ENCODE measurements around the gene NDUFA8. TPM values are rescaled to one million over a fixed set of nuclear protein-coding genes. Genes with fewer than 3 reads are reported as not detected.

NDUFA8 gene
- total and polyA plus RNA-seq, 9 of the 15 experiments (the other 6 are each of a cell fraction or from before 2014, with no cell fraction given), result 105 to 212 (median 133) TPM

DNA sequence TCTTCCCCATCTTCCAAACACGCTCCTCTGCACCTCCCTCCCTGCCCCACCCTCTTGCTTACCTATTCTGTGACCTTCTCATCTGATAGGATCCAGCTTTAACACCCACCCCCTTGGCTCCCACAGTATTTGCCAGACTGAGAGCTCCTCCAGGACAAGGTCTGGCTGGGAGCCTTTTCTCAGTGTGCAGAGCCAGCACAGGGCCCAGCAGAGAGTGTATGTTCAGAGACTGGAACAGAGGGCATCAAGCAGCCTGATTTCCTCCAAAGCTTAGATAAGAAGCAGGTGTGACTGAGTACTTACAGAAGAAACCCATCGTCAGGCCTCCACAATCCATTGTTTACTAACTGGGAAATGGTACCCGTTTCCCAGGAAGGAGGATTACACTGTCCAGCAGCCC is 42.5 kb upstream of the NDUFA8 start:
- Histone ChIP-seq H3K9me1 (ENCODE audit: control insufficient read depth, insufficient read depth, low read length) (no peaks in the 10 kb centered on the region), H3K27ac (ENCODE audit: extremely low read depth, low read depth, low read length) (no peak overlapping the region), H3K27me3 (ENCODE audit: control insufficient read depth in 2 of 2, insufficient read depth in 2 of 2, low read length in 2 of 2) (no peaks in the 10 kb centered on the region), H4K20me1 (replicated peaks; ENCODE audit: control insufficient read depth, insufficient read depth, low read length) (0 out of 2 replicates have a peak, but pooled peaks cover 4% of the 10 kb centered on the region), H3K4me1 (replicated peaks in 1 of 2; ENCODE audit: control insufficient read depth in 2 of 2, insufficient read depth in 2 of 2, low read length in 2 of 2) (no peaks in the 10 kb centered on the region), H2AFZ (ENCODE audit: low read depth, low read length) (no peak overlapping the region), H3K79me2 (ENCODE audit: control insufficient read depth, insufficient read depth, low read length) (no peaks in the 10 kb centered on the region), H3K9ac (ENCODE audit: insufficient read depth in 1 of 2, low read depth in 2 of 2, low read length in 2 of 2) (no peak overlapping the region), H3K4me2 (ENCODE audit: insufficient read depth, low read length) (no peak overlapping the region), H3K36me3 (ENCODE audit: control insufficient read depth, insufficient read depth, low read length) (peaks cover 32% of the 10 kb centered on the region; the same call in 2 of the 3 replicates), H3K4me3 (no peak overlapping the region), H3K9me3 (replicated peaks; ENCODE audit: control insufficient read depth, insufficient read depth, low read depth, low read length) (no peaks in the 10 kb centered on the region)
- ChIA-PET CTCF (ENCODE audit: low intra/inter-chr PET ratio) (no interaction called here), POLR2A (interaction anchor here (0.6 to 1.1 kb wide), 2 partner anchors 12 to 21 kb away, joined by 3 to 4 read pairs; no protein-coding TSS in a partner anchor)
- TF ChIP-seq PRPF4 (IDR thresholded peaks at IDR 0.05; ENCODE audit: insufficient read depth, low read depth, low read length, poor library complexity, severe bottlenecking) (no peak), HIVEP1 (CRISPR knock-in tag; IDR thresholded peaks at IDR 0.05) (no peak), TCF7L2 (IDR thresholded peaks at IDR 0.05; ENCODE audit: low read depth, low read length) (no peak), HNRNPUL1 (IDR thresholded peaks at IDR 0.05; ENCODE audit: low read length) (no peak), ZMIZ1 (IDR thresholded peaks at IDR 0.05; ENCODE audit: low read depth in 2 of 2, low read length in 2 of 2) (no peak), RFX7 (CRISPR knock-in tag; IDR thresholded peaks at IDR 0.05) (no peak), SMAD3 (CRISPR knock-in tag; conservative IDR thresholded peaks at IDR 0.05) (no peak), MECOM (CRISPR knock-in tag; IDR thresholded peaks at IDR 0.05) (no peak), SMAD2 (IDR thresholded peaks at IDR 0.05; ENCODE audit: low read depth, low read length) (no peak), NR4A1 (CRISPR knock-in tag; IDR thresholded peaks at IDR 0.05) (no peak), NR4A1 (tag; IDR thresholded peaks at IDR 0.05) (no peak), SP2 (IDR thresholded peaks at IDR 0.05; ENCODE audit: extremely low read depth, low read depth, low read length, poor library complexity, severe bottlenecking) (no peak), ZNF785 (CRISPR knock-in tag; IDR thresholded peaks at IDR 0.05) (no peak), XRCC3 (IDR thresholded peaks at IDR 0.05) (no peak), EP300 (IDR thresholded peaks at IDR 0.05; ENCODE audit: low read length) (no peak), ZNF274 (IDR thresholded peaks at IDR 0.05; ENCODE audit: borderline replicate concordance, low read depth, low read length) (no peak), ZNF766 (CRISPR knock-in tag; conservative IDR thresholded peaks at IDR 0.05) (no peak), ZNF197 (CRISPR knock-in tag; IDR thresholded peaks at IDR 0.05; ENCODE audit: low read depth) (no peak)
- BruUV-seq (replicated peaks), result no TSS peak
- in situ Hi-C loops (cut with MboI), result no loop called here
- ATAC-seq (no peak), FAIRE-seq (no peak), DNase-seq (ENCODE audit: extremely low read depth in 1 of 4, low spot score in 3 of 4) (no peak)
- WGBS (ENCODE audit: insufficient coverage, low coverage, missing lambda C conversion rate), result 47% methylated on average over 2 of the region's 3 CpGs
- intact Hi-C loops (cut with micrococcal nuclease), result no loop called here

Data from K562 (cell line).